ENCODE results near the gene KLK14.

KLK14 gene
- total RNA-seq, result 0 to 0.20 (median 0) reads per million in 18 experiments

GRCh38 chr19:51082611-51083010 is at the start of gene KLK14:
Gene KLK14 (minus strand): TSS chr19:51082887. CDS start chr19:51082614, 273 bp downstream.
- no peak for DNase-seq

GRCh38 chr19:51131780-51132680 is 49.3 kb upstream of the KLK14 start:
- peak; percentile 66 to 72 for DNase-seq

- no peak for DNase-seq
These were observed 47.0 kb upstream of the KLK14 start for GRCh38 chr19:51129716-51130115.

GRCh38 chr19:51128227-51128626 is 45.5 kb upstream of the KLK14 start:
- DNase-seq, result no peak

- DNase-seq, result peak; percentile 67 to 86
These were observed 45.1 kb upstream of the KLK14 start for GRCh38 chr19:51127755-51128154.

GRCh38 chr19:51127032-51127431 is 44.3 kb upstream of the KLK14 start:
- no peak for DNase-seq

GRCh38 chr19:51125421-51126075 is 42.9 kb upstream of the KLK14 start:
- no peak for DNase-seq

GRCh38 chr19:51124729-51125128 is 42.0 kb upstream of the KLK14 start, which contains the start of gene SIGLEC9:
Gene SIGLEC9 (plus strand): TSS chr19:51124906. CDS start chr19:51124975, 69 bp downstream.
- DNase-seq, result peak; percentile 82 to 85

GRCh38 chr19:51124216-51124615 is 41.5 kb upstream of the KLK14 start:
- DNase-seq, result no peak

- peak; percentile 61 to 76 for DNase-seq
These were observed 41.1 kb upstream of the KLK14 start for GRCh38 chr19:51123802-51124201.

GRCh38 chr19:51123381-51123800 is 40.7 kb upstream of the KLK14 start:
- DNase-seq, result peak; percentile 89 to 92

GRCh38 chr19:51122112-51122981 is 39.7 kb upstream of the KLK14 start:
- peak; percentile 83 to 89 for DNase-seq

- DNase-seq, result peak; percentile 77 to 85
These were observed 38.6 kb upstream of the KLK14 start for GRCh38 chr19:51121257-51121656.

GRCh38 chr19:51120160-51120559 is 37.5 kb upstream of the KLK14 start:
- no peak for DNase-seq

- DNase-seq, result peak in 1 of 2 donors; percentile 33
These were observed 36.9 kb upstream of the KLK14 start for GRCh38 chr19:51119611-51120010.

GRCh38 chr19:51119101-51119500 is 36.4 kb upstream of the KLK14 start:
- DNase-seq, result no peak

- DNase-seq, result peak in 1 of 2 donors; percentile 1
These were observed 34.1 kb upstream of the KLK14 start for GRCh38 chr19:51116736-51117286.

GRCh38 chr19:51114087-51114729 is 31.5 kb upstream of the KLK14 start:
- DNase-seq, result peak in 1 of 2 donors; percentile 67

- DNase-seq, result no peak
These were observed 28.9 kb upstream of the KLK14 start for GRCh38 chr19:51111606-51112005.

GRCh38 chr19:51110666-51110971 is 27.9 kb upstream of the KLK14 start:
- no peak for DNase-seq

GRCh38 chr19:51108805-51109146 is 26.1 kb upstream of the KLK14 start:
- no peak for DNase-seq
